Neuronal stem cell (in vitro differentiated cells): Measurements from ENCODE around the gene VSIG10L2.

Experiments used
- DNase-seq: peaks from one replicate; pipeline ENCODE4 v3.0.0-alpha.2; 2013; ENCODE audit warnings: low spot score
- H2AFZ ChIP-seq: one replicate; pipeline ENCODE4 v1.6.1; 2013; ENCODE audit warnings: mild to moderate bottlenecking, low read length, inconsistent platforms
- H2AK5ac ChIP-seq: 2 replicates; pipeline ENCODE4 v1.6.1; 2013; ENCODE audit warnings: low read depth, mild to moderate bottlenecking, inconsistent platforms, low read length, moderate library complexity, mixed read lengths
- H2BK120ac ChIP-seq: 2 replicates; pipeline ENCODE4 v1.6.1; 2013; ENCODE audit warnings: low read depth, mild to moderate bottlenecking, inconsistent platforms, low read length, moderate library complexity, mixed read lengths
- H2BK12ac ChIP-seq: one replicate; pipeline ENCODE4 v1.6.1; 2013; ENCODE audit warnings: low read length, inconsistent platforms
- H2BK15ac ChIP-seq: 2 replicates; pipeline ENCODE4 v1.6.1; 2013; ENCODE audit warnings: mild to moderate bottlenecking, low read length, inconsistent platforms, mixed read lengths
- H2BK5ac ChIP-seq: one replicate; pipeline ENCODE4 v1.6.1; 2013; ENCODE audit warnings: inconsistent platforms, mild to moderate bottlenecking, low read length, moderate library complexity
- H3K14ac ChIP-seq: one replicate; pipeline ENCODE4 v1.6.1; 2013; ENCODE audit warnings: low read length, inconsistent platforms
- H3K18ac ChIP-seq: 2 replicates; pipeline ENCODE4 v1.6.1; 2013; ENCODE audit warnings: low read length, inconsistent platforms
- H3K23ac ChIP-seq: 2 replicates; pipeline ENCODE4 v1.6.1; 2013; ENCODE audit warnings: low read depth, mild to moderate bottlenecking, mixed read lengths, low read length, inconsistent platforms; ENCODE audit not compliant: poor library complexity
- H3K27ac ChIP-seq: replicated peaks from 3 replicates; pipeline ENCODE4 v1.5.1; 2013; ENCODE audit warnings: low read length, inconsistent platforms
- H3K27me3 ChIP-seq, 3 experiments: 2 replicates each; pipeline ENCODE4 v1.6.1; 2013; ENCODE audit warnings: low read length in 3 of 3, mild to moderate bottlenecking in 2 of 3, inconsistent platforms in 1 of 3, low read depth in 1 of 3, mixed read lengths in 1 of 3, moderate library complexity in 1 of 3; ENCODE audit not compliant: control insufficient read depth in 3 of 3, insufficient read depth in 3 of 3
- H3K36me3 ChIP-seq, 2 donors: replicated peaks in 1 of 2; 2 replicates each; pipeline ENCODE4 v1.6.1; 2013; ENCODE audit warnings: low read length in 2 of 2; ENCODE audit not compliant: control insufficient read depth in 2 of 2, insufficient read depth in 2 of 2
- H3K4ac ChIP-seq: 2 replicates; pipeline ENCODE4 v1.6.1; 2013; ENCODE audit warnings: inconsistent platforms, mild to moderate bottlenecking, low read length, moderate library complexity
- H3K4me1 ChIP-seq, 2 donors: 1 replicate in 1 of 2; 2 replicates in 1 of 2; pipeline ENCODE4 v1.6.1; 2013; ENCODE audit warnings: low read length in 2 of 2, low read depth in 1 of 2; ENCODE audit not compliant: control insufficient read depth in 2 of 2, insufficient read depth in 1 of 2
- H3K4me2 ChIP-seq: one replicate; pipeline ENCODE4 v1.6.1; 2013; ENCODE audit warnings: mild to moderate bottlenecking, low read length, inconsistent platforms; ENCODE audit not compliant: insufficient read depth, poor library complexity, severe bottlenecking
- H3K4me3 ChIP-seq, 2 donors: 2 replicates each; pipeline ENCODE4 v1.5.1; 2013; ENCODE audit warnings: low read length in 2 of 2, mild to moderate bottlenecking in 2 of 2, inconsistent platforms in 1 of 2, moderate library complexity in 1 of 2
- H3K79me1 ChIP-seq: one replicate; pipeline ENCODE4 v1.6.1; 2013; ENCODE audit warnings: low read depth, mild to moderate bottlenecking, inconsistent platforms, low read length, moderate library complexity
- H3K9ac ChIP-seq: one replicate; pipeline ENCODE4 v1.6.1; 2013; ENCODE audit warnings: mild to moderate bottlenecking, low read depth, low read length, inconsistent platforms; ENCODE audit not compliant: poor library complexity
- H3K9me3 ChIP-seq, 2 donors: replicated peaks in 1 of 2; 2 replicates each; pipeline versions ENCODE3 to v1.6.1; 2013; ENCODE audit warnings: low read length in 2 of 2, mild to moderate bottlenecking in 2 of 2, inconsistent platforms in 1 of 2, low read depth in 1 of 2, mixed read lengths in 1 of 2, moderate library complexity in 1 of 2; ENCODE audit not compliant: control insufficient read depth in 2 of 2, insufficient read depth in 1 of 2
- H4K8ac ChIP-seq: one replicate; pipeline ENCODE4 v1.6.1; 2013; ENCODE audit warnings: low read depth, mild to moderate bottlenecking, inconsistent platforms, low read length, moderate library complexity
- H4K91ac ChIP-seq: one replicate; pipeline ENCODE4 v1.6.1; 2013; ENCODE audit warnings: low read length, low read depth, mild to moderate bottlenecking, inconsistent platforms; ENCODE audit not compliant: poor library complexity
- WGBS, 2 donors: extraction: QIAGEN DNeasy Blood & Tissue Kit; methylation state at CpG; one replicate each; pipeline ENCODE4 v1.1.7; 2013; ENCODE audit warnings: missing lambda C conversion rate in 2 of 2, mixed read lengths in 1 of 2; ENCODE audit not compliant: insufficient read length in 2 of 2, insufficient replicate concordance in 1 of 2; ENCODE audit errors: extremely low coverage in 2 of 2; 5-methylcytosine and 5-hydroxymethylcytosine counted together

Gene VSIG10L2

DNA sequence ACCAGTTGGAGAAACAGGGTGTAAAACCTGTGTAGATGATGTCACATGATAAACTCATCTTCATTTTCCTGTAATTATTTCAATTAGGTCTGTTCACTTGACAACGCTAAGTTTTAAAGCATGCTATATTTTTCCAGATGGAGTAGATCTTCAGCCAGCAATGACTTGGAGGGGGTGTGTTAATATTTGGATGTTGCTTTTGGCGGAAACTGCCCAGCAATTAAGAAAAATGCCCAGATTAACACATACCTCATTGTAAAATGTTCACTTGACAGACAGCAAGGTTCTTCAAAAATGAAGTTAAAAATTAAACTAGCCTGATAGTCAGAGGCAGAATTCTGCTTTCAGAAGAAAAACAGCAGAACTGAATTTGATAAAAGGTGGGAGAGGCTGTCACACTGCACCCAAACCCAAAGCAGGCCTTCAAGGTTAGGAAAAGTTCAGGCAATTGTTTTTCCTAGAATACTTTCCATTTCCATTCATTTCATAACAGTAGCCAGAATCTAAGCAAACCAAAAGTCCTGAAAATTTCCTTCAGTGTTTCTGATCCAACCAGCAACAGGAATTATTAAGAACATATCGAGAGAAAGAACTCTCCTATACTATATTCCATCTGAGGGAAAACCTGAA, 33.0 kb downstream of the VSIG10L2 start:
- no peak overlapping the region for H2BK120ac ChIP-seq
- H3K4me2 ChIP-seq: no peak overlapping the region
- H4K91ac ChIP-seq: no peak overlapping the region
- no CpG with 5 or more reads among the region's 3 CpGs for WGBS, 2 donors
- peaks cover 20 to 21% of the 10 kb centered on the region in 2 donors for H3K36me3 ChIP-seq
- H2BK12ac ChIP-seq: no peak overlapping the region
- no peak overlapping the region for H2AK5ac ChIP-seq
- no peaks in the 10 kb centered on the region for H3K9me3 ChIP-seq
- H3K4ac ChIP-seq: no peak overlapping the region
- no peak overlapping the region for H3K9ac ChIP-seq
- no peak overlapping the region for H2BK5ac ChIP-seq
- H3K4me3 ChIP-seq: no peak overlapping the region
- no peak overlapping the region for H3K18ac ChIP-seq
- no peak overlapping the region for H3K14ac ChIP-seq
- no peak for DNase-seq
- no peak overlapping the region for H4K8ac ChIP-seq
- H3K27me3 ChIP-seq: no peaks in the 10 kb centered on the region
- H3K4me1 ChIP-seq: peaks cover 6 to 28% of the 10 kb centered on the region in 2 donors
- no peaks in the 10 kb centered on the region for H3K79me1 ChIP-seq
- H3K27ac ChIP-seq: no peak overlapping the region
- no peak overlapping the region for H2BK15ac ChIP-seq
- H3K23ac ChIP-seq: no peak overlapping the region
- no peak overlapping the region for H2AFZ ChIP-seq

DNA sequence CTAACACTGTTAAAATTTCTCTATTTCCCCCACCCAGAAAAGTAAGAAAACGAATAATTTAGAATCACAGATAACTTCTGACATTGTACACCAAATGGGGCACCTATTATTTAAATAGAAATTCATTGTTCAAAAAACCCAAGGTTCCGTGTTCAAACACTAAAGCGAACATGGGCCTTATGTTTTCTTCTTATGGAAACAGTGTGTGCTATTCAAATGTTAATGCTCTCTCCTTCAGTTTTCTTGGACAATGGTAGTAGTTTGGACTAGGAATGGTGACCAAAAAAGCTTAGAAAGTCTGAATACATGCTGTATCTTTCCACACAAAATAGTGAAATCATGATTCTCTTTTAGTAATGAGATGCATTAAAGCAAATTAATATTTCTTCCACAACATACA, 33.7 kb downstream of the VSIG10L2 start:
- Histone ChIP-seq H2BK15ac (no peak overlapping the region), H3K9ac (no peak overlapping the region), H3K27ac (no peak overlapping the region), H3K9me3 (no peaks in the 10 kb centered on the region), H3K79me1 (no peaks in the 10 kb centered on the region), H3K27me3 (no peaks in the 10 kb centered on the region), H3K4me3 (no peak overlapping the region), H3K18ac (no peak overlapping the region), H2BK120ac (no peak overlapping the region), H2BK5ac (no peak overlapping the region), H3K14ac (no peak overlapping the region), H3K4ac (no peak overlapping the region), H3K23ac (no peak overlapping the region), H3K4me1 (peaks cover 6 to 28% of the 10 kb centered on the region in 2 donors), H2BK12ac (no peak overlapping the region), H3K4me2 (no peak overlapping the region), H2AFZ (no peak overlapping the region), H3K36me3 (peaks cover 21 to 22% of the 10 kb centered on the region in 2 donors), H4K8ac (no peak overlapping the region), H2AK5ac (no peak overlapping the region), H4K91ac (no peak overlapping the region)
- WGBS, 2 donors: no CpG with 5 or more reads among the region's 3 CpGs
- DNase-seq: no peak

DNA sequence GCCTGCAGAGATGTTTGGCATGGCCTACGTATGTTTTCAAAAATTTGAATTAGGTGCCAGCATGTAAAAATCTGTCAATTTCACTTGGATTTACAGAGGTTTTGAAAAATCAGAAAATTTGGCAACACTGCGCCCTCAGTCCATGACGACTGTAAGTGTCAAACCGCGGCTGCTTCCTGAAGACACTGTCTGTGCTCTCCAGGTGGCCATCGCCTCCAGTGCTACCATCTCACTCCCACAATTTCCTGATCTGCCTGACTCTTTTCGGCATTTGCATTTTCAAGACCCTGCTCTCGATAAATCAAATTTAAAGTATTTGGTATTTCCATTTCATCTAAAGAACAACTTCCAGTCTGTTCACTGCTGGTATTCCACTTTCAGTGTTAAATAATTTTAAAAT, 34.6 kb downstream of the VSIG10L2 start:
- WGBS, 2 donors: no CpG with 5 or more reads among the region's 8 CpGs
- H2BK5ac ChIP-seq: no peak overlapping the region
- no peak overlapping the region for H3K23ac ChIP-seq
- no peak overlapping the region for H4K91ac ChIP-seq
- H3K27ac ChIP-seq: no peak overlapping the region
- H3K4me2 ChIP-seq: no peak overlapping the region
- no peak overlapping the region for H3K9ac ChIP-seq
- no peak overlapping the region for H3K14ac ChIP-seq
- H2BK120ac ChIP-seq: no peak overlapping the region
- no peak overlapping the region for H3K18ac ChIP-seq
- no peaks in the 10 kb centered on the region for H3K79me1 ChIP-seq
- no peak overlapping the region for H2AFZ ChIP-seq
- no peak overlapping the region for H2BK15ac ChIP-seq
- H4K8ac ChIP-seq: no peak overlapping the region
- no peak overlapping the region for H2AK5ac ChIP-seq
- no peak for DNase-seq
- H3K4ac ChIP-seq: no peak overlapping the region
- peaks cover 20 to 22% of the 10 kb centered on the region in 2 donors for H3K36me3 ChIP-seq
- no peak overlapping the region for H3K4me3 ChIP-seq
- H3K9me3 ChIP-seq: no peaks in the 10 kb centered on the region
- H3K4me1 ChIP-seq: peaks cover 6 to 28% of the 10 kb centered on the region in 2 donors
- H2BK12ac ChIP-seq: no peak overlapping the region
- no peaks in the 10 kb centered on the region for H3K27me3 ChIP-seq

DNA sequence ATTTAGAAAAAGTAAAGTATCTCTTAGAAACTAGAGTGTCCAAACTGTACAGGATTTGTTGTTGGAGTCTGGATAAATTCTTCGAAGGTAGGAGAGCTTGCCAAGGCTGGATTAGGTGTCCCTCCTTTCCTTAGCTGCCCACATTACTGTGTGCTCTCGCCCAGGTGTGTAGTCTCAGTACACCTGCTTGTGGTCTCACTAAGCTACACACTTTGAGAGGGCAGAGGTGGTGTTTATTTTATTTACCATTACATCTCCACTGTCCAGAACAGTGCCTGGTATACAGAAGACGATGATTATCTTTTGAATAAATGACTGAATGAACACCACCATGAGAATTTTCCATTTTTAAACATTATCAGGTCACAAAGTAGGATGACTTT, 36.5 kb downstream of the VSIG10L2 start:
- Histone ChIP-seq H3K4me2 (no peak overlapping the region), H4K8ac (no peak overlapping the region), H2BK15ac (no peak overlapping the region), H3K79me1 (no peaks in the 10 kb centered on the region), H2BK120ac (no peak overlapping the region), H3K4me3 (no peak overlapping the region), H3K4me1 (peaks cover 6 to 28% of the 10 kb centered on the region in 2 donors), H3K27me3 (no peaks in the 10 kb centered on the region), H2BK5ac (no peak overlapping the region), H3K36me3 (peaks cover 20 to 26% of the 10 kb centered on the region in 2 donors), H3K4ac (no peak overlapping the region), H2AFZ (no peak overlapping the region), H3K9me3 (no peaks in the 10 kb centered on the region), H3K27ac (no peak overlapping the region), H2BK12ac (no peak overlapping the region), H4K91ac (no peak overlapping the region), H3K18ac (no peak overlapping the region), H3K9ac (no peak overlapping the region), H3K14ac (no peak overlapping the region), H2AK5ac (no peak overlapping the region), H3K23ac (no peak overlapping the region)
- no CpG with 5 or more reads among the region's 3 CpGs for WGBS, 2 donors
- DNase-seq: no peak
